Gastroesophageal sphincter (tissue), 3 donors: ENCODE measurements around the gene SPOCK2.
"Not testable (repeated sequence)": the region's sequence is repeated elsewhere in the genome, so short reads cannot be mapped to it uniquely, and the experiment has no call there.

ENCODE experiments used
- EP300 ChIP-seq: sonication (generic); formaldehyde crosslinking; IDR thresholded peaks from one replicate; pipeline ENCODE4 v1.6.1; 2017; ENCODE audit warnings: antibody characterized with exemption, mild to moderate bottlenecking
- POLR2A ChIP-seq, 2 donors: fragments of 450-650 bp; IDR thresholded peaks; one replicate each; pipeline ENCODE4 v1.6.1; 2017; ENCODE audit warnings: antibody characterized with exemption in 2 of 2, mild to moderate bottlenecking in 2 of 2, moderate library complexity in 1 of 2
- POLR2AphosphoS5 ChIP-seq: sonication (generic); formaldehyde crosslinking; IDR thresholded peaks from one replicate; pipeline ENCODE4 v1.6.1; 2017; ENCODE audit warnings: antibody characterized with exemption
- TF ChIP-seq, protein P1 (sequence below), 4 experiments: fragments of 200-600 bp in 2 of 4; fragments of 450-650 bp in 2 of 4; sonication (generic) in 1 of 4; IDR thresholded peaks; one replicate each; pipeline ENCODE4 v1.5.1; 2017 to 2019; ENCODE audit warnings: antibody characterized with exemption in 4 of 4, mild to moderate bottlenecking in 2 of 4, moderate library complexity in 2 of 4

DNA sequence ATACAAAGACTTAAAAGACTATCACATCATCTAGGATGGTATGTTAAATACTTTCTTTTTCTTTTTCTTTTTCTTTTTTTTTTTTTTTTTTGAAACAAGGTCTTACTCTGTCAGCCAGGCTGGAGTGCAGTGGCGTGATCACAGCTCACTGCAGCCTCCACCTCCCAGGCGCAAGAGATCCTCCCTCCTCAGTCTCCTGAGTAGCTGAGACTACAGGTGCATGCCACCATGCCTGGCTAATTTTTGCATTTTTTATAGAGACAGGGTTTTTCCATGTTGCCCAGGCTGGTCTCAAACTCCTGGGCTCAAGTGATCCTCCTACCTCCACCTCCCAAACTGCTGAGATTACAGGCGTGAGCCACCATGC is 19.6 kb upstream of the SPOCK2 start:
- TF ChIP-seq, protein P1, sequence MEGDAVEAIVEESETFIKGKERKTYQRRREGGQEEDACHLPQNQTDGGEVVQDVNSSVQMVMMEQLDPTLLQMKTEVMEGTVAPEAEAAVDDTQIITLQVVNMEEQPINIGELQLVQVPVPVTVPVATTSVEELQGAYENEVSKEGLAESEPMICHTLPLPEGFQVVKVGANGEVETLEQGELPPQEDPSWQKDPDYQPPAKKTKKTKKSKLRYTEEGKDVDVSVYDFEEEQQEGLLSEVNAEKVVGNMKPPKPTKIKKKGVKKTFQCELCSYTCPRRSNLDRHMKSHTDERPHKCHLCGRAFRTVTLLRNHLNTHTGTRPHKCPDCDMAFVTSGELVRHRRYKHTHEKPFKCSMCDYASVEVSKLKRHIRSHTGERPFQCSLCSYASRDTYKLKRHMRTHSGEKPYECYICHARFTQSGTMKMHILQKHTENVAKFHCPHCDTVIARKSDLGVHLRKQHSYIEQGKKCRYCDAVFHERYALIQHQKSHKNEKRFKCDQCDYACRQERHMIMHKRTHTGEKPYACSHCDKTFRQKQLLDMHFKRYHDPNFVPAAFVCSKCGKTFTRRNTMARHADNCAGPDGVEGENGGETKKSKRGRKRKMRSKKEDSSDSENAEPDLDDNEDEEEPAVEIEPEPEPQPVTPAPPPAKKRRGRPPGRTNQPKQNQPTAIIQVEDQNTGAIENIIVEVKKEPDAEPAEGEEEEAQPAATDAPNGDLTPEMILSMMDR (IDR thresholded peaks at IDR 0.05), result not testable (repeated sequence)
- TF ChIP-seq POLR2A (IDR thresholded peaks at IDR 0.05); EP300; POLR2AphosphoS5: not testable (repeated sequence)
